ENCODE data around the gene FILIP1L. TPM values are rescaled to one million over a fixed set of nuclear protein-coding genes. Genes with fewer than 3 reads are reported as not detected.

Gene FILIP1L
- total RNA-seq, 1 experiment from 2014 or later, result 0.07 TPM

DNA sequence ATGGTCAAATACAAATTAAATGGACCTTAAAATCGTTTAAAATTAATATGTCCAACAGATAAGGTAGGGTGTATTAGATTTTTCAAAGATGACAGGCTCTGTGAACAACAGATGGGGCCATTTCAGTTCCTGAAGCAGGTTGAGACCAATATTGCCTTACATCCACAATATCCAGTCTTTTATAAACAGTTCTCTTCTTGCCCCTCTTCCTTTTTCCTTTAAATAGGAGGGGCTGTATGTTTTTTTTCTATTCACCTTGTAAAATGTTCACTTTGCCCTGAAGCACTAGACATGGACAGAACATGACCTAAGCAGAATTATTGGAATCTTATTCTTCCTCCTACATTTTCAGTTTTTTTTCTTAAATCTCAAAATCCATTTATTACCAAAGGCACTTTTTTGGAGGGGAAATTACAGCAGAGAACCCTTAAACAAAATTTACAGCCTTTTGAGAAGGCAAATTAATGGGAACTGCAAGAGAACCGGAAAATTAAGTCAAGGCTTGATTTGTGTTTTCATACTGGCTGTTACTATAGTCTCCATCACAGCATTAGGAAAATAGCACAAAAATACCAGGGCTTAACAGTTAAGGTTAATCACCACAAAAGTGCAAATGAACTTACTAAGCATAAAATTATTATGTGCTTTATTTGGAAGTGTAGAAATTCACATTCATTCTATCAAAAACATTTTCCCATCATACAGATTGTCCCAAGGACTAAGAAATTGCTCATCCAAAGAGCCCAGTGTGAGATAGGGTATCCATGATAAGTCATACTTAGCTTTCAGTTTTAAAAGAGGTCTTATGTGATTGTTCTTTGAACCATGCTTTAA is 240.8 kb downstream of the FILIP1L start:
- no peak overlapping the region for H3K27ac Mint-ChIP-seq
- H4K20me1 ChIP-seq (ENCODE audit: control insufficient read depth, insufficient read depth, insufficient read length), result no peaks in the 10 kb centered on the region
- H3K27ac ChIP-seq (ENCODE audit: insufficient read length, low read depth, low read length), result no peak overlapping the region

More for the DNA sequence above, 240.8 kb downstream of the FILIP1L start:
- Histone ChIP-seq H2AFZ (ENCODE audit: low read length) (no peak overlapping the region), H3K23ac (ENCODE audit: insufficient read length, low read depth, low read length) (no peak overlapping the region), H3K4ac (ENCODE audit: low read depth, low read length) (no peak overlapping the region), H2AK5ac (ENCODE audit: insufficient read length, low read length) (no peak overlapping the region), H2BK15ac (ENCODE audit: low read depth, low read length) (no peak overlapping the region), H3T11ph (ENCODE audit: low read length) (no peak overlapping the region), H3K9me3 (ENCODE audit: control insufficient read depth, low read depth, low read length) (no peaks in the 10 kb centered on the region), H3K27me3 (ENCODE audit: insufficient read depth, low read length) (peaks cover 15% of the 10 kb centered on the region), H3K56ac (ENCODE audit: insufficient read length, low read depth, low read length) (no peak overlapping the region), H3K18ac (ENCODE audit: insufficient read length, low read depth, low read length) (no peak overlapping the region), H3K9ac (ENCODE audit: extremely low read depth, insufficient read length, low read length) (no peak overlapping the region), H3K4me2 (ENCODE audit: insufficient read depth, insufficient read length, low read length) (no peak overlapping the region), H2BK12ac (ENCODE audit: insufficient read length, low read depth, low read length) (no peak overlapping the region), H3K4me1 (ENCODE audit: insufficient read depth, low read length) (no peaks in the 10 kb centered on the region), H3K14ac (ENCODE audit: insufficient read depth, low read length) (no peak overlapping the region), H2BK20ac (ENCODE audit: low read depth, low read length, poor library complexity, severe bottlenecking) (no peak overlapping the region), H2BK5ac (ENCODE audit: insufficient read length, low read length) (no peak overlapping the region), H3K23me2 (ENCODE audit: insufficient read length, low read depth, low read length, poor library complexity, severe bottlenecking) (peaks cover 4% of the 10 kb centered on the region), H3K79me2 (ENCODE audit: insufficient read depth, low read length) (no peaks in the 10 kb centered on the region), H2BK120ac (ENCODE audit: low read depth, low read length, poor library complexity, severe bottlenecking) (no peak overlapping the region), H4K8ac (replicated peaks; ENCODE audit: insufficient read length, low read depth, low read length) (no peak overlapping the region), H3K79me1 (ENCODE audit: insufficient read depth, low read depth, low read length, poor library complexity, severe bottlenecking) (no peaks in the 10 kb centered on the region), H4K91ac (ENCODE audit: insufficient read length, low read depth, low read length) (no peak overlapping the region), H4K5ac (ENCODE audit: insufficient read length, low read depth, low read length) (no peak overlapping the region)
- TF ChIP-seq, protein P1, sequence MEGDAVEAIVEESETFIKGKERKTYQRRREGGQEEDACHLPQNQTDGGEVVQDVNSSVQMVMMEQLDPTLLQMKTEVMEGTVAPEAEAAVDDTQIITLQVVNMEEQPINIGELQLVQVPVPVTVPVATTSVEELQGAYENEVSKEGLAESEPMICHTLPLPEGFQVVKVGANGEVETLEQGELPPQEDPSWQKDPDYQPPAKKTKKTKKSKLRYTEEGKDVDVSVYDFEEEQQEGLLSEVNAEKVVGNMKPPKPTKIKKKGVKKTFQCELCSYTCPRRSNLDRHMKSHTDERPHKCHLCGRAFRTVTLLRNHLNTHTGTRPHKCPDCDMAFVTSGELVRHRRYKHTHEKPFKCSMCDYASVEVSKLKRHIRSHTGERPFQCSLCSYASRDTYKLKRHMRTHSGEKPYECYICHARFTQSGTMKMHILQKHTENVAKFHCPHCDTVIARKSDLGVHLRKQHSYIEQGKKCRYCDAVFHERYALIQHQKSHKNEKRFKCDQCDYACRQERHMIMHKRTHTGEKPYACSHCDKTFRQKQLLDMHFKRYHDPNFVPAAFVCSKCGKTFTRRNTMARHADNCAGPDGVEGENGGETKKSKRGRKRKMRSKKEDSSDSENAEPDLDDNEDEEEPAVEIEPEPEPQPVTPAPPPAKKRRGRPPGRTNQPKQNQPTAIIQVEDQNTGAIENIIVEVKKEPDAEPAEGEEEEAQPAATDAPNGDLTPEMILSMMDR (conservative IDR thresholded peaks at IDR 0.05), result no peak
- no CpG with 5 or more reads among the region's 2 CpGs for WGBS (ENCODE audit: extremely low coverage, insufficient read length, low lambda C conversion rate)
- Mint-ChIP-seq H3K9me3 (no peaks in the 10 kb centered on the region), H3K4me1 (peaks cover 15% of the 10 kb centered on the region in 2 experiments), H3K4me3 (no peak overlapping the region), H3K27me3 (ENCODE audit: low read depth) (peaks cover 96% of the 10 kb centered on the region), H3K36me3 (ENCODE audit: insufficient read depth in 1 of 3, low read depth in 3 of 3) (no peaks in the 10 kb centered on the region)
- DNase-seq, result no peak
